Measurements from ENCODE around the gene SRCIN1.
"Not testable (repeated sequence)": the region's sequence is repeated elsewhere in the genome, so short reads cannot be mapped to it uniquely, and the experiment has no call there.

GRCh38 chr17:38499230-38499629 lies 106.5 kb downstream of the SRCIN1 start:
- not testable (repeated sequence) for TF ChIP-seq CTCF (IDR thresholded peaks at IDR 0.05); ZFX (IDR thresholded peaks at IDR 0.05; ENCODE audit: borderline replicate concordance)

Data from 22Rv1 (cell line).